ENCODE measurements around the gene CD3G. TPM values are rescaled to one million over a fixed set of nuclear protein-coding genes. Genes with fewer than 3 reads are reported as not detected.

CD3G gene
- total and polyA plus RNA-seq, 9 donors: 0.15 to 1.4 (median 0.40) TPM; not detected in 1

DNA sequence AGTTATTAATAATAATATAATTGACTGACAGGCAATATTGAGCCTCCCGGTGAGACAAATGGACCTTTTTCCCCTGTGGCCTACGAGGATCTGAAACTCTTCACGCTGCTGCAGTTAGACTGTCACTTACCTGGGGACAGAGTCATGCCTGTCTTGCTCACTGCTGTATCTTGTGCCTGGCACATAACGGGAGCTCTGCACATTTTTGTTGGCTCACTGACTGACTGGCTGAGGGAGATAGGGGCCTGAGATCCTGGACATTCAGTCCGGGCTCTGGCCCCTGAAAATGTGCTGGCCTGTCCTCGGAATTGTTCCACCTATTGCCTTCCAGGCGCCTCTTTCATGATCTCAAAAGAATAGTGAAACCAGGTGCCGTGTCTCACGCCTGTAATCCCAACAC lies 896 bp upstream of the CD3G start:
- H3K4me3 ChIP-seq: no peak overlapping the region
- H3K36me3 ChIP-seq: no peaks in the 10 kb centered on the region
- H3K27ac ChIP-seq: no peak overlapping the region
- H3K4me1 ChIP-seq (ENCODE audit: insufficient read depth): no peaks in the 10 kb centered on the region
- intact Hi-C loops (cut with DNase I): no loop called here
- H3K9me3 ChIP-seq: no peaks in the 10 kb centered on the region
- DNase-seq: no peak
- TF ChIP-seq CTCF (IDR thresholded peaks at IDR 0.05) (no peak), POLR2A (IDR thresholded peaks at IDR 0.05) (no peak), EP300 (IDR thresholded peaks at IDR 0.05) (no peak)
- H3K27me3 ChIP-seq: no peaks in the 10 kb centered on the region
- 66 to 74% (median 70%) methylated on average over 9 of the region's 9 CpGs for WGBS, 3 donors

DNA sequence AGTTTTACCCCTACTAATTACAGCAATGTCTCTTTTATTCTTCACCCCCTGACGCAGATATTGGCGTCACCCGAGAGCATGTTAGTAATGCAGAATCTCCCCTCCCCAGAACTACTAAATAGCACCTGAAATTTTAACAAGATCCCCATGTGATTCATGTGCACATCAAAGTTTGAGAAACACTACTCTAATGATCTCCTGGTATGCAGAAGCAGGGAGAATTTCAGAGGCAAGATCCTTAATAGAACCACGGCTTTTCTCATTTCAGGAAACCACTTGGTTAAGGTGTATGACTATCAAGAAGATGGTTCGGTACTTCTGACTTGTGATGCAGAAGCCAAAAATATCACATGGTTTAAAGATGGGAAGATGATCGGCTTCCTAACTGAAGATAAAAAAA lies 5.3 kb downstream of the CD3G start:
- WGBS, 3 donors: 71 to 78% (median 73%) methylated on average over 6 of the region's 6 CpGs
- Histone ChIP-seq H3K4me3 (no peak overlapping the region), H3K4me1 (ENCODE audit: insufficient read depth) (no peaks in the 10 kb centered on the region), H3K27me3 (no peaks in the 10 kb centered on the region), H3K36me3 (no peaks in the 10 kb centered on the region), H3K9me3 (no peaks in the 10 kb centered on the region), H3K27ac (no peak overlapping the region)
- intact Hi-C loops (cut with DNase I): no loop called here
- no peak for TF ChIP-seq EP300 (IDR thresholded peaks at IDR 0.05)
- TF ChIP-seq POLR2A (IDR thresholded peaks at IDR 0.05): no peak
- TF ChIP-seq CTCF (IDR thresholded peaks at IDR 0.05): no peak
- no peak for DNase-seq

DNA sequence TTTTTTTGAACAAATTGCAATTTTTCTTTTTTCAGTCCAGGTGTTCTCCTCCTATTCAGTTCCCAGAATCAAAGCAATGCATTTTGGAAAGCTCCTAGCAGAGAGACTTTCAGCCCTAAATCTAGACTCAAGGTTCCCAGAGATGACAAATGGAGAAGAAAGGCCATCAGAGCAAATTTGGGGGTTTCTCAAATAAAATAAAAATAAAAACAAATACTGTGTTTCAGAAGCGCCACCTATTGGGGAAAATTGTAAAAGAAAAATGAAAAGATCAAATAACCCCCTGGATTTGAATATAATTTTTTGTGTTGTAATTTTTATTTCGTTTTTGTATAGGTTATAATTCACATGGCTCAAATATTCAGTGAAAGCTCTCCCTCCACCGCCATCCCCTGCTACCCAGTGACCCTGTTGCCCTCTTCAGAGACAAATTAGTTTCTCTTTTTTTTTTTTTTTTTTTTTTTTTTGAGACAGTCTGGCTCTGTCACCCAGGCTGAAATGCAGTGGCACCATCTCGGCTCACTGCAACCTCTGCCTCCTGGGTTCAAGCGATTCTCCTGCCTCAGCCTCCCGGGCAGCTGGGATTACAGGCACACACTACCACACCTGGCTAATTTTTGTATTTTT lies 9.1 kb downstream of the CD3G start:
- 11 to 20% (median 15%) methylated on average over 6 of the region's 6 CpGs for WGBS, 3 donors
- H3K36me3 ChIP-seq: no peaks in the 10 kb centered on the region
- intact Hi-C loops (cut with DNase I): no loop called here
- H3K27ac ChIP-seq: no peak overlapping the region
- H3K4me1 ChIP-seq (ENCODE audit: insufficient read depth): no peaks in the 10 kb centered on the region
- no peaks in the 10 kb centered on the region for H3K9me3 ChIP-seq
- no peaks in the 10 kb centered on the region for H3K27me3 ChIP-seq
- TF ChIP-seq CTCF (IDR thresholded peaks at IDR 0.05): no peak
- TF ChIP-seq EP300 (IDR thresholded peaks at IDR 0.05): no peak
- TF ChIP-seq POLR2A (IDR thresholded peaks at IDR 0.05): no peak
- no peak for DNase-seq
- H3K4me3 ChIP-seq: no peak overlapping the region

DNA sequence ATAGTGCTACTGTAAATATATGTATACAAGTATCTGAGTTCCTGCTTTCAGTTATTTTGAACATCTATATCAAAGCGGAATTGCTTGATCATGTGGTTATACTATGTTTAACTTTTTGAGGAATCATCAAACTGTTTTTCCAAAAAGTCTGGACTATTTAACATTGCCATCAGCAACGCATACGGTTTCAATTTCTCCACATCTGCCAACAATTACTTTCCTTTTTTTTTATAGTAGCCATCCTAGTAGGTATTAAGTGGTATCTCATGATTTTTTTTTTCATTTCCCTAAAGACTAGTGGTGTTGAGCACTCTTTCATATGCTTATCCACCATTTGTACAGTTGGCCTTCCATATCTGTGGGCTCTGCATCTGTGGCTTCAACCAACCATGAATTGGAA lies 13.9 kb downstream of the CD3G start:
- TF ChIP-seq POLR2A (IDR thresholded peaks at IDR 0.05) (no peak), CTCF (IDR thresholded peaks at IDR 0.05) (no peak), EP300 (IDR thresholded peaks at IDR 0.05) (no peak)
- no peaks in the 10 kb centered on the region for H3K27me3 ChIP-seq
- DNase-seq: no peak
- WGBS, 3 donors: 44 to 49% (median 44%) methylated on average over 3 of the region's 3 CpGs
- no peak overlapping the region for H3K4me3 ChIP-seq
- no peaks in the 10 kb centered on the region for H3K36me3 ChIP-seq
- intact Hi-C loops (cut with DNase I): no loop called here
- H3K27ac ChIP-seq: no peak overlapping the region
- peaks cover 6% of the 10 kb centered on the region for H3K4me1 ChIP-seq (ENCODE audit: insufficient read depth)
- H3K9me3 ChIP-seq: no peaks in the 10 kb centered on the region

All from ovary (tissue), 9 donors.